Right atrium auricular region (tissue), 2 donors: ENCODE data around the gene CCNJL. TPM values are rescaled to one million over a fixed set of nuclear protein-coding genes. Genes with fewer than 3 reads are reported as not detected.

Source experiments
- DNase-seq: peaks from one replicate; pipeline ENCODE4 v3.0.0-alpha.2; 2019; ENCODE audit warnings: low spot score
- H3K27ac ChIP-seq, 2 donors: fragments of 200-600 bp; sonication (generic); 1 replicate in 1 of 2; 2 replicates in 1 of 2; pipeline ENCODE4 v1.5.1; 2016 to 2019
- H3K27me3 ChIP-seq, 2 donors: fragments of 200-600 bp; sonication (generic); one replicate each; pipeline versions ENCODE4 v1.5.1 to v1.6.0; 2017 to 2019
- H3K36me3 ChIP-seq: fragments of 200-600 bp; sonication (generic); one replicate; pipeline ENCODE4 v1.5.1; 2016
- H3K4me1 ChIP-seq, 2 donors: fragments of 200-600 bp; sonication (generic); one replicate each; pipeline versions ENCODE4 v1.5.1 to v1.6.0; 2017 to 2019
- H3K4me3 ChIP-seq, 2 donors: fragments of 200-600 bp; sonication (generic); 1 replicate in 1 of 2; 2 replicates in 1 of 2; pipeline ENCODE4 v1.5.1; 2017 to 2019; ENCODE audit warnings: mild to moderate bottlenecking in 1 of 2, moderate library complexity in 1 of 2
- H3K9me3 ChIP-seq, 2 donors: fragments of 200-600 bp; sonication (generic); one replicate each; pipeline ENCODE4 v1.5.1; 2019
- total RNA-seq, 2 donors: library from RNA; depleted of rRNA; stranded (reverse); fragments of >200 nt; gene quantifications; one replicate each; pipeline ENCODE4 v1.1.0, GENCODE V29; 2016
- TF ChIP-seq, protein P1 (sequence below), 2 donors: fragments of 200-600 bp; sonication (generic); IDR thresholded peaks; one replicate each; pipeline ENCODE4 v1.5.1; 2019; ENCODE audit warnings: antibody characterized with exemption in 2 of 2

CCNJL gene
- total RNA-seq, 2 donors from 2014 or later = 2.7 to 5.5 TPM

GRCh38 chr5:160352308-160352707 lies 39.9 kb upstream of the CCNJL start:
- Histone ChIP-seq H3K27ac (no peak overlapping the region), H3K27me3 (no peaks in the 10 kb centered on the region), H3K36me3 (no peaks in the 10 kb centered on the region), H3K4me3 (no peak overlapping the region), H3K9me3 (no peaks in the 10 kb centered on the region), H3K4me1 (peaks cover 0 to 10% of the 10 kb centered on the region in 2 donors)
- TF ChIP-seq, protein P1, sequence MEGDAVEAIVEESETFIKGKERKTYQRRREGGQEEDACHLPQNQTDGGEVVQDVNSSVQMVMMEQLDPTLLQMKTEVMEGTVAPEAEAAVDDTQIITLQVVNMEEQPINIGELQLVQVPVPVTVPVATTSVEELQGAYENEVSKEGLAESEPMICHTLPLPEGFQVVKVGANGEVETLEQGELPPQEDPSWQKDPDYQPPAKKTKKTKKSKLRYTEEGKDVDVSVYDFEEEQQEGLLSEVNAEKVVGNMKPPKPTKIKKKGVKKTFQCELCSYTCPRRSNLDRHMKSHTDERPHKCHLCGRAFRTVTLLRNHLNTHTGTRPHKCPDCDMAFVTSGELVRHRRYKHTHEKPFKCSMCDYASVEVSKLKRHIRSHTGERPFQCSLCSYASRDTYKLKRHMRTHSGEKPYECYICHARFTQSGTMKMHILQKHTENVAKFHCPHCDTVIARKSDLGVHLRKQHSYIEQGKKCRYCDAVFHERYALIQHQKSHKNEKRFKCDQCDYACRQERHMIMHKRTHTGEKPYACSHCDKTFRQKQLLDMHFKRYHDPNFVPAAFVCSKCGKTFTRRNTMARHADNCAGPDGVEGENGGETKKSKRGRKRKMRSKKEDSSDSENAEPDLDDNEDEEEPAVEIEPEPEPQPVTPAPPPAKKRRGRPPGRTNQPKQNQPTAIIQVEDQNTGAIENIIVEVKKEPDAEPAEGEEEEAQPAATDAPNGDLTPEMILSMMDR (IDR thresholded peaks at IDR 0.05) = no peak
- DNase-seq = no peak

DNA sequence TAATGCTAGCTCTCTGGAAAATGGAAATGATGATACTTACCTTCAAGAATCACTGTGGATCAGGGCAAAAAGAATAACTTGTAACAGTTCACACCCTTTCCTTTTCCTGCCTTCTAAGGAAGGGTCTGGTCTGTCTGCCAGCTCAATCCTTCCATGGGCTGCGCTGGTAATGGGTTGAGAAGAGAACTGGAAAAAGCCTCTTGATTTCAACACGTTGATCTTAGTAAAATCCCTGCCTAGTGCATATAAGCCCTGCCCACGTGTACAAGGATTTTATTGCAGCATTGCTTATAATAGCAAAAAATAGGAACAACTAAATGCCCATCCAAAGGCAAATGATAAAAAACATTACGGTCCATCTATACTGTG lies 37.6 kb upstream of the CCNJL start:
- Histone ChIP-seq H3K9me3 (no peaks in the 10 kb centered on the region), H3K27me3 (no peaks in the 10 kb centered on the region), H3K4me3 (no peak overlapping the region), H3K36me3 (no peaks in the 10 kb centered on the region), H3K27ac (no peak overlapping the region), H3K4me1 (peaks cover 0 to 7% of the 10 kb centered on the region in 2 donors)
- no peak for DNase-seq
- TF ChIP-seq, protein P1 (IDR thresholded peaks at IDR 0.05) = no peak

- Histone ChIP-seq H3K4me3 (no peak overlapping the region), H3K9me3 (no peaks in the 10 kb centered on the region), H3K27ac (no peak overlapping the region), H3K36me3 (no peaks in the 10 kb centered on the region), H3K4me1 (peaks cover 0 to 9% of the 10 kb centered on the region in 2 donors), H3K27me3 (no peaks in the 10 kb centered on the region)
- no peak for DNase-seq
- TF ChIP-seq, protein P1 (IDR thresholded peaks at IDR 0.05) = no peak
These were observed 37.0 kb upstream of the CCNJL start for GRCh38 chr5:160349249-160349934.

- H3K4me3 ChIP-seq = no peak overlapping the region
- H3K36me3 ChIP-seq = no peaks in the 10 kb centered on the region
- H3K27me3 ChIP-seq = no peaks in the 10 kb centered on the region
- peaks cover 0 to 9% of the 10 kb centered on the region in 2 donors for H3K4me1 ChIP-seq
- DNase-seq = no peak
- H3K9me3 ChIP-seq = no peaks in the 10 kb centered on the region
- TF ChIP-seq, protein P1 (IDR thresholded peaks at IDR 0.05) = no peak
- no peak overlapping the region for H3K27ac ChIP-seq
These were observed 35.7 kb upstream of the CCNJL start for GRCh38 chr5:160348080-160348479.

DNA sequence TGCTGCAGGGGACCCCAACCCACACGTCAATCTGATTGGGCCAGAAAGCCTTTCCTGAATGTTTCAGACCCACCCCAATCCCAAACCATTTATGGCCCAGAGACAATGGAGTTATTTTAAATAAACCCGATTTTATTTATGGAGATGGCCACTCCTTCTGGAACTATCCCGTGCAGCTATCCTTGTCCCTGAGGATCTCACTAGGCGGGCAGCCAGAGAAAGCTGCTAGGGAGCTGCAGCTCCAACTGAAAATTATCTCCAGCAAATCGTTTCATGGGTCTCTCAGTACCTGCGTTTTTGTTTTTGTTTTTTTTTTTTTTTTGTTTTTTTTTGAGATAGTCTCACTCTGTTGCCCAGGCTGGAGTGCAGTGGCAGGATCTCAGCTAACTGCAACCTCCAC lies 35.1 kb upstream of the CCNJL start:
- Histone ChIP-seq H3K9me3 (no peaks in the 10 kb centered on the region), H3K27ac (no peak overlapping the region), H3K4me1 (peaks cover 0 to 9% of the 10 kb centered on the region in 2 donors), H3K27me3 (no peaks in the 10 kb centered on the region), H3K4me3 (no peak overlapping the region), H3K36me3 (no peaks in the 10 kb centered on the region)
- DNase-seq = no peak
- TF ChIP-seq, protein P1 (IDR thresholded peaks at IDR 0.05) = no peak

GRCh38 chr5:160342413-160342941 lies 30.1 kb upstream of the CCNJL start:
- TF ChIP-seq, protein P1 (IDR thresholded peaks at IDR 0.05) = no peak
- H3K36me3 ChIP-seq = no peaks in the 10 kb centered on the region
- H3K4me3 ChIP-seq = no peak overlapping the region
- H3K27me3 ChIP-seq = no peaks in the 10 kb centered on the region
- H3K27ac ChIP-seq = no peak overlapping the region
- peaks cover 0 to 9% of the 10 kb centered on the region in 2 donors for H3K4me1 ChIP-seq
- H3K9me3 ChIP-seq = no peaks in the 10 kb centered on the region
- DNase-seq = no peak
